Measurements from ENCODE around the gene F13B. TPM values are rescaled to one million over a fixed set of nuclear protein-coding genes. Genes with fewer than 3 reads are reported as not detected.
"Not testable (repeated sequence)": the region's sequence is repeated elsewhere in the genome, so short reads cannot be mapped to it uniquely, and the experiment has no call there.

The F13B gene
- total and polyA plus RNA-seq, 12 donors: not detected

- TF ChIP-seq POLR2A (IDR thresholded peaks at IDR 0.05) (no peak), CTCF (IDR thresholded peaks at IDR 0.05) (no peak)
- H3K4me3 ChIP-seq: no peak overlapping the region
- no peaks in the 10 kb centered on the region for H3K36me3 ChIP-seq (replicated peaks in 1 of 2)
- no peaks in the 10 kb centered on the region for H3K9me3 ChIP-seq (replicated peaks in 1 of 3)
- H3K4me1 ChIP-seq (replicated peaks in 1 of 2): no peaks in the 10 kb centered on the region
- no peak overlapping the region for H3K27ac ChIP-seq
- no peaks in the 10 kb centered on the region for H3K27me3 ChIP-seq
- intact Hi-C loops (cut with DNase I): no loop called here
- no peak for DNase-seq
Observed at GRCh38 chr1:197049100-197049499, 18.0 kb downstream of the F13B start.

DNA sequence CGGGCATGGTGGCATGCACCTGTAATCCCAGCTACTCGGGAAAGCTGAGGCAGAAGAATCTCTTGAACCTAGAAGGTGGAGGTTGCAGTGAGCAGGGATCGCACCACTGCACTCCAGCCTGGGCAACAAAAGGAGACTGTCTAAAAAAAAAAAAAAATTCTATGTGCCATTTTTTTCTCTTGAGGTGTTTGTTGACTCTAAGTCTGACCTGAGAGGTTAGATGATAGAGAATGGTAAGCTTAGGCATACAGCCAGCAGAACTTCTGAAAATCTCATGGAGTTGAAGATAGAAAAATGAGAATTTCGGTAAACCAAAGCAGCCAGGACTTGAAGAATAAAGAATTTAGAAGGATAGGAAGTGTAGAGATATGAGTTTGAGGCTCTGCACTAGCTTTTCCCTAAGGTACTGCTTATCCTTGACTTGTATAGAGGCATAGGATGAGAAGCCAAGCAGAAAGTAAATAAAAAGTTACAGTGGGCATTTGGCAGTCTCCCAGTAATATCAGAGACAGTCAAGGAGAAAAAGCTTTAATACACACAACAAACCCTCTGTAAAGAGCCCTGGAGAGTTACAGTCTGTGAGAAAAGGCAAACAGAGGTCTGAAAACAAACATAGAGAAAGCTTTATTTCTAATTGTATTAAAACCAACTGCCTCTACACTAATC lies 24.3 kb downstream of the F13B start:
- H3K27ac ChIP-seq: no peak overlapping the region
- TF ChIP-seq CTCF (IDR thresholded peaks at IDR 0.05) (no peak), POLR2A (IDR thresholded peaks at IDR 0.05) (no peak)
- no peaks in the 10 kb centered on the region for H3K36me3 ChIP-seq (replicated peaks in 1 of 2)
- no peaks in the 10 kb centered on the region for H3K4me1 ChIP-seq (replicated peaks in 1 of 2)
- H3K27me3 ChIP-seq: no peaks in the 10 kb centered on the region
- intact Hi-C loops (cut with DNase I): no loop called here
- no peak overlapping the region for H3K4me3 ChIP-seq
- no peak for DNase-seq
- H3K9me3 ChIP-seq (replicated peaks in 1 of 3): no peaks in the 10 kb centered on the region
- 60 to 81% (median 74%) methylated on average over 4 of the region's 4 CpGs for WGBS, 4 donors

GRCh38 chr1:197041486-197042353 lies 25.3 kb downstream of the F13B start:
- Histone ChIP-seq H3K9me3 (replicated peaks in 1 of 3) (no peaks in the 10 kb centered on the region), H3K4me3 (no peak overlapping the region), H3K36me3 (replicated peaks in 1 of 2) (no peaks in the 10 kb centered on the region), H3K27me3 (no peaks in the 10 kb centered on the region), H3K27ac (no peak overlapping the region), H3K4me1 (replicated peaks in 1 of 2) (no peaks in the 10 kb centered on the region)
- 69 to 73% (median 72%) methylated on average over 7 of the region's 7 CpGs for WGBS, 4 donors
- intact Hi-C loops (cut with DNase I): no loop called here
- no peak for TF ChIP-seq POLR2A (IDR thresholded peaks at IDR 0.05)
- no peak for TF ChIP-seq CTCF (IDR thresholded peaks at IDR 0.05)
- DNase-seq: no peak

DNA sequence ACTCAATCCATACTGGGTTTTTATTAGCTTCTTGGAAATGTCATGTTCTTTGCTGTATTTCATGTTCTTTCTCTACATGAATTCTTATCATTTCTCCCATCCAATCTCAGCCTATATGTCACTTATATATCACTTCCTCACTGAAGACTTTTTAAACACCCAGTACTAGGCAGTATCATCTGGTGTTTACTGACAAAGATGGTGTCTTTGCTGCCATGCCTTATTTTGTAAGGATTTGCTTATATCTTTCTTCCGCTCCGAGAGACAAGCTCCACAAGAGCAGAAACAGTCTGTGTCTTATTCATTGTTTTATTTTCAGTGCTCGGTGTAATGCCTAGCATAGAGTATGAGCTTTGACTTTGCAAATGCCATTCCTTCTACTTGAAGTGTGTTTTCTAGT lies 30.2 kb downstream of the F13B start:
- no peaks in the 10 kb centered on the region for H3K27me3 ChIP-seq
- H3K4me3 ChIP-seq: no peak overlapping the region
- TF ChIP-seq POLR2A (IDR thresholded peaks at IDR 0.05): no peak
- TF ChIP-seq CTCF (IDR thresholded peaks at IDR 0.05): no peak
- intact Hi-C loops (cut with DNase I): no loop called here
- DNase-seq: no peak
- no peaks in the 10 kb centered on the region for H3K9me3 ChIP-seq (replicated peaks in 1 of 3)
- H3K4me1 ChIP-seq (replicated peaks in 1 of 2): no peaks in the 10 kb centered on the region
- WGBS, 4 donors: 89 to 93% (median 91%) methylated on average over 3 of the region's 3 CpGs
- H3K36me3 ChIP-seq (replicated peaks in 1 of 2): no peaks in the 10 kb centered on the region
- H3K27ac ChIP-seq: no peak overlapping the region

GRCh38 chr1:197034631-197035339 lies 32.3 kb downstream of the F13B start:
- intact Hi-C loops (cut with DNase I); H3K27ac ChIP-seq; H3K4me3 ChIP-seq; H3K36me3 ChIP-seq (replicated peaks in 1 of 2); DNase-seq; H3K9me3 ChIP-seq (replicated peaks in 1 of 3); H3K4me1 ChIP-seq (replicated peaks in 1 of 2); H3K27me3 ChIP-seq: not testable (repeated sequence)
- 74 to 83% (median 79%) methylated on average over 6 of the region's 6 CpGs for WGBS, 4 donors
